NCI-H524 (cell line): ENCODE measurements around the gene AACS.

ENCODE experiments used
- DNase-seq, 2 experiments: peaks; one replicate each; lab custom pipeline; 2025; lab: John Stamatoyannopoulos, UW

AACS gene

DNA sequence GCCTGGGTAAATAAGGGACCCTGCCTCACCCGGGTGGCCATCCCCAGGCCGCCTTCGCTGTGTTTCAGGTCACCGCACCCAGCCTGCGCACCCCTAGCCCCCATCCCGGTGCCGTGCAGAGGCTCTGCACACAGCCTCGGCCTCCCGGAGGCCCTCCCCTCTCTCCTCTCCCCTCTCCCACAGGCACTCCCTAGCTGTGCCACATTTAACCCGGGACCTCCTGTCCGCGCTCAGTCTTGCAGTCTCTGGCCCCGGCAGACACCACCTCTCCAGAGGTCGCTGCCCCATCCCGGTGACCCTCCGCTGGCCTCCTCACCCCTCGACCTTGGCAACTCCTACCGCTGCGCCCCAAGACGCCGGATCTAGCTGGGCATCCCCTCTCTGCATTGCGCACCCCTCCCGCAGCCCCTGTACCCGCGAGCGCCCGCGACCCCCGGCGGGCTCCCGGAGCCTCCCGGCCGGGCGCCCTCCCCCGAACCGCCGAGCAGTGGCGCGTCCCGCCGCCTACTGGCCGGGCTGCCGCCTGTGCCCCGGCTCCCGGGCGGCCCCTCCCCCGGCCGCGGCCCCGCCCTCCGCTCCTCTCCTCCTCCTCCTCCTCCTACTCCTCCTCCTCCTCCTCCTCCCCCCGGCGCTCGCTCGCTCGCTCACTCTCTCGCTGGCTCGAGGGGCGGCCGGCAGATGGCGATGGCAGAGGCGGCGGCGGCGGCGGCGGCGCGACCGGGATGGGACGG lies 120.7 kb downstream of the AACS start, which contains the start of gene TMEM132B:
Gene TMEM132B (plus strand): TSS at position 647 of the 731 bp plus-strand sequence.
- DNase-seq: peak; percentile 68 to 75

DNA sequence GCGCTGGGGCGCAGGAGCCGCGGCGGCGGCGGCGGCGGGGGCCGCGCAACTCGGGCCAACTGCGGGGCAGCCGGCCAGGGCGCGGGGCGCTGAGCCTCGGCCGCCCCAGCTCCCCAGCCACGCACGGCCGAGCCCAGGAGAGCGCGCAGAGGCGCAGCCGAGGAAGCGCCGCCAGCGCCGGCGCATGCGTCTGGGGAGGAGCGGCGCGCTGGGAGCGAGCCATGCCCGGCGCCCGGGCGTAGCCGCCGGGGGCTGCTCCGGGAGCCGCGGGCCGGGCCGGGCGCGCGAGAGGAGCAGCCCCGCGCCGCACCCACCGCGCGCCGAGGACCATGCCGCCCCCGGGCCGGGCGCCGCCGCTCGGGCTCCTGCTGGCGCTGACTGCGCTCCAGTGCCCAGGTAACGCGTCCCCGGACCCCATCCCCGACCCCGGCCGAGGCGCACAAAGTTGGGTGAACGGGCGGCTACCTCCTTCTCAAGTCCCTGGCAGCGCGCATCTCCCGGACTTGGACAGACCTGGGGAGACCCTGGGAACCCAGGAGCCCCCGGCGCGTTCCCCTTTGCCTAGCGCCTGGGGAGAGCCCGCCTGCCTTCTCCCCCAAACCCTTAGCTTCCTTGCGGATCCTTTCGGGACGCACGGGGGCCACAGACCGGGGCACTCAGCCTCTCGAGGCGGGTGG lies 121.4 kb downstream of the AACS start:
- DNase-seq: no peak

DNA sequence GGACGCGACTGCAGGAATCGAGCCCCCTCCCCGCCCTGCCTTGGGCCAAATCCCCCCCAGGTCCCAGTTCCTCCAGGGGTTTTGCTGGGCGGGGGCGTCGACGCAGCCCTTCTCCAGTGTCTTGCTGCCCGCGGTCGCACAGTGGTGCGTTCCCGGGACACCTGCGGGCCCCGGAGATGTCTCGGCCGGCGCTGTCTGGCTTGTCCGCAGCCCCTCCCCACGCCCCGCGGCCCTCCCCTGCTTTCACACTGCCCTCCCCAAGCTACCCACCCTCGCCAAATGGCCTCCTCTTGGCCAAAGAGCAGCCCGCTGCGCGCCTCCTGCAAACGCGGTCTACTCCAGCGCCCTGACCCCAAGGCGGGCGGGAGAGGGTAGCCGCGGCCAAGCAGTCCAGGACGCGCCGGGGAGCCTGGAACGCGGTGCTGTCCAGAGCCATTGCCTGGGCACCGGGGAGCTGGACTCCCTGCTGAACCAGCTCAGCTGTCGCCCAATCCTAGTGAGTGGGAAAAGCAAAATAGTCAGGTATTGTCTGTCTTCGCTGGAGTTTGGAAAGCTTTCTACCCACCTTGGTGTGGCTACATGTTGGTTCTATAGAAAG lies 122.0 kb downstream of the AACS start:
- DNase-seq: peak in 1 of 2 experiments; percentile 12

DNA sequence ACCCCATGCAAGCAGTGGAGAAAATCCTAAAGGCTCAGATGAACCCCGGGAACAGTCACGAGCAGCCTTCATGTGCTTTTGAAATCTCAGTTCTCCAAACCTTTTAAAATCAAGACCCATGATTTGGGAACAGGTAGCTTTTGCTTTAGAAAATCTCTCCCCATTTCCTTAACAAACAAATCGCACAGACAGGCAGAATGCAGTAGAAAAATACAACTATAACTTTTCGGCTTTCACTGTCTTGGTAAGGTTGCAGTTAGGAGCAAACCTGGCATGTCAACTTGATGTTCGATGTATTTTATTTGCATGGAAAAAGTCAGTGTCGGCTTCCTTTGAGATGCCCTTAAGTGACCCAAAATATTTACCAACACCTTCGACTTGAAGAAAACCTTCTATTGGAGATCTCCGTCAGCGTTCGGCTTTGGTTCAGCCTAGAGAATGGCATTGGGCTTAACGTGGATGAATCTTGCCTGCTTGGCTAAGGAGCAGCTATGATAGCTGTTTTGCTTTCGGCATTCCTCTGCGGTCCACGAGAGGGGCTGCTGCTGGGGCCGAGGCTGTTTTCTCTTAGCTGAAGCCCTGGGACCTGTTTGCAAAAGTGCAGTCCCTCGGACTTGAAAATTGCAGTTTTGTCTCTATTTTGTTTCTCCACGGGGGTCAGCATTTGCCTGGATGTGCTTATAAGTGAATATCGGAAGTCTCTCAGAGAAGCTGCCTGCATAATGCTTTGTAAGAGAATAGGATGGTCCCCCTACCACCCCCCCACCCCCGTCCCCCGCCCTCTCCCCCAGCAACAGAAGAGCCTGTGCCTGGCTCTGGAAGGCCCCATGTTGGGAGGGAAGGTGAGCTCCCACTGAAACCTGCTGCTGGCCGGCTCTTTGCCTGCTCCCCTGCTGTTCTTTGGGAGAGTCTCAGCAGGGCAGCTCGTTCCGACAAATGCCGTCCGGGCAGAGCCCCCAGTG lies 122.8 kb downstream of the AACS start:
- peak in 1 of 2 experiments; percentile 36 for DNase-seq

DNA sequence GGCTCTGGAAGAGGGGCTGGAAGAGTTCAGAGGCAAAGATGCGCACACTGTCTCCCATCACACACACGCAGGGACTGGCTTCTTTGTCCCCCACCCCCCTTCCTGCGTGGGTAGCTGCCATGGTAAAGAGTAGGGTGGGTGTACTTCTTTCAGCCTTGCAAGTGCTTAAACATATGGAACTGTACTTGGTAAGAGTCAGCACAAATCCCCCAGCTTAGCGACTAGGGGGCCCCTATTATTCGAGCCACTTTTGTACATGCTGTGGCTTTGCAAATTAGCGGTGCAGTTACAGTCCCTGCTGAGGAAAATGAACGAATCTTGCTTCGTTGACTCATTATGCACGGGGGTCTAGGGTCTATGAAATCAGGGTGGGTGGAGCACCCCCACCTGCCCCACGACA lies 123.8 kb downstream of the AACS start:
- DNase-seq: peak in 1 of 2 experiments; percentile 56

DNA sequence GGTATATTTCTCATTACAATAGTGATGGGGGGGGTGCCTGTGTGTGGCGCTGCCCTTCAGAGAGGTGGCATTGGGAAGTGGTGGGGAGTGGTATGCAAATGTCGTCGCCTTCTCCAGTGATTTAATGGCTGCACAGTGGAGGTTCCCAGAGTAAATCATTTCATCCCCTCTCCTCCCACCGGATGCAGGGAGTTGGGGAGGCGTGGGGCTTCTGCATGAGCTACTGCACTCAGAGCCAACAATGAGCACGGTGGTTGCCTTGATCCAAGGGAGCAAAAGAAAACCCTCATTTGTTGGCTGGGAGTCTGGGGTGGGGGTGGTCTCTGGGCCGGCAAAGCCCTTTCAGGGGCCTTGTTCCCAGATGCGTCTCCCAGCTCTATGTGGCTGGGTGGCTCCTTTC lies 124.3 kb downstream of the AACS start:
- peak in 1 of 2 experiments; percentile 25 for DNase-seq

DNA sequence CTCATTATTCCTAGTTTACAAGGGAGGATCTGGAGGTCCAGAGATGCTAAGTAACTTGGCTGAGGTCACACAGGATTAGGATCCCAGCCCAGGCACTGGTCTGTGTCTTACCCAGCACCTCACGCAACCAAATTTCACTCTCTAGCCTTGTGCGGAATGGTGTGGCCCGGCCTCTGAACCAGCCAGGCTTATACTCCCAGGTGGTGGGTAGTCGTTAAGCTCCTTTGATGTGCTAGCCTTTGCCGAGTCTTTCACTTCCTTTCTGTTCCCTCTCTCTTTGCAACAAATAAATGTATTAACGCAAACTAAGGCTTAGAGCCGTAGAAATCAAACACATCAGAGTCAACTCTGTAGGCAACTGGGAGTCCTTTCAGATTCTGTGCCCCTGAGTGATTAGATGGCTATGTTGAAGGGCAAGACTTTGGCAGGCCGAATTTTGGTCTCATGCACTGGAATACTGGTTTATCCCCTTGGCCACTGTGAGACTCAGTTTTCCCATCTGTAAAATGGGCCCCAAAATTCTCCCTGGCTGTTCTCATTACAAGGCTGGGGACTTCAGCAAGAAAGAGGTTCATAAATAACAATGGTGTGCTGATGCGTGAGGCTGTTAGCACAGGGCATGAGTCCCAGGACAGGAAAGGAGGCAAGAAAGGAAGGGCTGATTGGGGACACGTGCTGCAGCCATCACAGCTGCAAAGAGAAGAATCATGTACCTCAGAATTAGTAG lies 126.3 kb downstream of the AACS start:
- DNase-seq: no peak

DNA sequence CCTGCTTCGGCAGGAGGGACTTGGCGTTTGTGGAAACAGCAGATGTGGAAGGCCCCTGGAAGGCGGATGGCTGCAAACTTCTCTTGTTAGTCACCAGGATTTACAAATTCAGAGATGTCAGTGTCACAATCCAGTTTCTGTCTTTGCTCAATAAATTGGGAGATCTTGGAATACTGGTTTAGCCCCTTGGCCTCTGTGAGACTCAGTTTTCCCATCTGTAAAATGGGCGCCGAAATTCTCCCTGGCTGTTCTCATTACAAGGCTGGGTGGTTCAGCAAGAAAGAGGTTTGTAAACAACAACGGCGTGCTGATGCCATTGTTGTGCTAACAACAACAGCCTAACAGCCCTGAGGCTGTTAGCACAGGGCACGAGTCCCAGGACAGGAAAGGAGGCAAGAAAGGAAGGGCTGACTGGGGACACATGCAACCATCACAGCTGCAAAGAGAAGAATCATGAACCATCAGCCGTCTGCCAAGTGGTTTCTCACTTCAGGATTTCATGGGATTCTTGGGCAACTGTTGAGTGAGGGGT lies 127.5 kb downstream of the AACS start:
- no peak for DNase-seq
